Karpas-422 (cell line): ENCODE results near the gene RAVER2. TPM values are rescaled to one million over a fixed set of nuclear protein-coding genes. Genes with fewer than 3 reads are reported as not detected.

ENCODE experiments used
- DNase-seq: peaks from one replicate; pipeline ENCODE4 v3.0.0-alpha.2; 2015
- H2AFZ ChIP-seq: fragments of 200-600 bp; sonication (generic); 2 replicates; pipeline ENCODE4 v1.6.1; 2014; ENCODE audit warnings: antibody characterized with exemption, low read length, mixed read lengths
- H3K27ac ChIP-seq: fragments of 200-600 bp; sonication (generic); 2 replicates; pipeline ENCODE4 v1.5.1; 2014; ENCODE audit warnings: mild to moderate bottlenecking, low read length, moderate library complexity
- H3K27me3 ChIP-seq: fragments of 200-600 bp; sonication (generic); 2 replicates; pipeline ENCODE4 v1.6.1; 2014; ENCODE audit warnings: low read length, mixed read lengths
- H3K36me3 ChIP-seq: fragments of 200-600 bp; sonication (generic); 2 replicates; pipeline ENCODE4 v1.6.1; 2014; ENCODE audit warnings: low read length, mixed read lengths; ENCODE audit not compliant: insufficient read depth
- H3K4me1 ChIP-seq: fragments of 200-600 bp; sonication (generic); 2 replicates; pipeline ENCODE4 v1.6.1; 2014; ENCODE audit warnings: mild to moderate bottlenecking, low read length, mixed read lengths
- H3K4me2 ChIP-seq: fragments of 200-600 bp; sonication (generic); 2 replicates; pipeline ENCODE4 v1.6.1; 2014; ENCODE audit warnings: low read length, low read depth, mild to moderate bottlenecking; ENCODE audit not compliant: poor library complexity, severe bottlenecking
- H3K4me3 ChIP-seq: fragments of 200-600 bp; sonication (generic); 2 replicates; pipeline ENCODE4 v1.5.1; 2014; ENCODE audit warnings: mild to moderate bottlenecking, antibody characterized with exemption, low read length, mixed read lengths
- H3K79me2 ChIP-seq: fragments of 200-600 bp; sonication (generic); 2 replicates; pipeline ENCODE4 v1.6.1; 2014; ENCODE audit warnings: mild to moderate bottlenecking, low read length, mixed read lengths
- H3K9ac ChIP-seq: fragments of 200-600 bp; sonication (generic); 2 replicates; pipeline ENCODE4 v1.6.0; 2014; ENCODE audit warnings: low read length
- H3K9me2 ChIP-seq: fragments of 200-600 bp; sonication (generic), shearing (Covaris generic); replicated peaks from 2 replicates; pipeline ENCODE4 v1.6.0; 2014; ENCODE audit warnings: mild to moderate bottlenecking, low read length, moderate library complexity; ENCODE audit not compliant: insufficient read depth
- H3K9me3 ChIP-seq: fragments of 300-700, 200-600 bp; sonication (generic); 2 replicates; pipeline ENCODE4 v1.6.1; 2014; ENCODE audit warnings: low read length, mixed read lengths
- H4K20me1 ChIP-seq: fragments of 200-600 bp; sonication (generic); 2 replicates; pipeline ENCODE4 v1.6.1; 2014; ENCODE audit warnings: mild to moderate bottlenecking, antibody characterized with exemption, low read length, low read depth; ENCODE audit not compliant: insufficient read depth
- total RNA-seq: library from RNA; depleted of rRNA; stranded (reverse); fragments of >200 nt; shearing (Covaris generic); gene quantifications from 2 replicates; pipeline ENCODE4 v1.2.3, GENCODE V29; 2014; ENCODE audit warnings: low replicate concordance; rRNA removed

The RAVER2 gene
- total RNA-seq, 1 experiment from 2014 or later: not detected

DNA sequence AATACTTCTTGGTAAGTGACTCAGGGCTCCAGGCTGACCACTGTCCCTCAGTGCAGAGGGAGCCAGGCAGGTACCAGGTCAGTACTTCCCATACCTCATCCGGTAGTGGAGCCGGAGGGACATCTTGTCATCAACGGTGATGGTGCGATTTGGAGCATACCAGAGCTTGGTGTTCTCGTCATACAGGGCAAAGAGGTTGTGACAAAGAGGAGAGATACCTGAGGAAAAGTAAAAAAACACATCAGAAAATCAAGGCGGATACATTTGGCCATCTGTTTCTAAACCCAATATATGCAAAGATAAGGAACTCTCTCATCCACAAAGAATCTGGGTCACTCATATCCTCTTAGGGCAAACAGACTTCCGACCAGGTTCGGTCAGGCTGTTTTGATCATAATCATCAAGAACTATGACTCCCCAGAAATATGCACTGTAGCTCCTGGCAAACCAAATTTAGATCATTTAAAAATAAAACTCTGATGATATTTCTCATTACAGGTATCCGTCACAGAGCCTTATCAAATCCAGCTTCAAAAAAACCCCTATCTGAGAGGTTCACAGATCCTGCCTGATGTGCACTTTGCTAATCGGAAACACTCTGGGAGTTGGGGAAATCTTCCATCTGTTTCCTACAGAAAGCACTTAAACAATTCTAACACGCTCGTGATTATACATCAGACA, 134.2 kb downstream of the RAVER2 start:
- Histone ChIP-seq H3K4me1 (no peaks in the 10 kb centered on the region), H3K27ac (no peak overlapping the region), H3K79me2 (no peaks in the 10 kb centered on the region), H3K4me3 (no peak overlapping the region), H3K9me2 (no peaks in the 10 kb centered on the region), H3K9me3 (no peaks in the 10 kb centered on the region), H3K36me3 (no peaks in the 10 kb centered on the region), H2AFZ (no peak overlapping the region), H4K20me1 (no peaks in the 10 kb centered on the region), H3K27me3 (no peaks in the 10 kb centered on the region), H3K4me2 (no peak overlapping the region), H3K9ac (no peak overlapping the region)
- DNase-seq: no peak

DNA sequence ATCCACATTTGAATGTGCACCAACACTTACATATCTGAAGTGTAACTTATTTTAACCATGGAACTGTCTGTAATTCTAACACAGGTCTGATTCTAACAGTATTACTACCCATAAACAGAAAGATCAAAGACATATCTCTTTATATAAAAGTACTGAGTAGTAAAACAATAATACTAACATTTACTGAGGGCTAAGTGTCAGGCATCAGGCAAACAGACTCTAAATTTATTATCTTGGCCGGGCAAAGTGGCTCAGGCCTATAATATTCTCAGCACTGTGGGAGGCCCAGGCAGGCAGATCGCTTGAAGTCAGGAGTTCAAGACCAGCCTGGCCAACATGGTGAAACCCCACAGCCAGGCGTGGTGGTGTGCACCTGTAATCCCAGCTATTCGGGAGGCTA, 135.6 kb downstream of the RAVER2 start:
- DNase-seq: no peak
- Histone ChIP-seq H3K4me1 (no peaks in the 10 kb centered on the region), H3K9me2 (no peaks in the 10 kb centered on the region), H3K9me3 (no peaks in the 10 kb centered on the region), H4K20me1 (no peaks in the 10 kb centered on the region), H2AFZ (no peak overlapping the region), H3K79me2 (no peaks in the 10 kb centered on the region), H3K4me3 (no peak overlapping the region), H3K36me3 (no peaks in the 10 kb centered on the region), H3K27me3 (no peaks in the 10 kb centered on the region), H3K9ac (no peak overlapping the region), H3K27ac (no peak overlapping the region), H3K4me2 (no peak overlapping the region)

- DNase-seq: no peak
- no peak overlapping the region for H3K9ac ChIP-seq
- H3K36me3 ChIP-seq: no peaks in the 10 kb centered on the region
- H3K79me2 ChIP-seq: no peaks in the 10 kb centered on the region
- H3K9me2 ChIP-seq: no peaks in the 10 kb centered on the region
- H2AFZ ChIP-seq: no peak overlapping the region
- H3K4me1 ChIP-seq: no peaks in the 10 kb centered on the region
- no peak overlapping the region for H3K27ac ChIP-seq
- H3K4me2 ChIP-seq: no peak overlapping the region
- H3K9me3 ChIP-seq: no peaks in the 10 kb centered on the region
- no peak overlapping the region for H3K4me3 ChIP-seq
- no peaks in the 10 kb centered on the region for H4K20me1 ChIP-seq
- H3K27me3 ChIP-seq: no peaks in the 10 kb centered on the region
Observed at GRCh38 chr1:64881281-64881680, 136.4 kb downstream of the RAVER2 start.

Other genes with a start within 250 kb of the RAVER2 start
- 19.6 and 33.7 TPM in 2 replicates for gene JAK1, start 221.5 kb downstream of the RAVER2 start, total RNA-seq